ENCODE measurements around the gene ARHGEF39. TPM values are rescaled to one million over a fixed set of nuclear protein-coding genes. Genes with fewer than 3 reads are reported as not detected.
A peak's percentile ranks its signal among the peaks of the same experiment; 100 is the strongest.

ARHGEF39 gene
- total RNA-seq, 1 donor from 2014 or later, result 1.6 TPM

GRCh38 chr9:35688558-35689541 is 23.9 kb upstream of the ARHGEF39 start:
- Mint-ChIP-seq H3K4me3 (ENCODE audit: unreplicated experiment) (peak overlapping the region; percentile 86), H3K4me1 (ENCODE audit: unreplicated experiment) (peaks cover 61% of the 10 kb centered on the region), H3K36me3 (ENCODE audit: unreplicated experiment) (peaks cover 13% of the 10 kb centered on the region), H3K9me3 (ENCODE audit: unreplicated experiment) (no peaks in the 10 kb centered on the region), H3K27ac (ENCODE audit: unreplicated experiment) (peak overlapping the region; percentile 96), H3K27me3 (ENCODE audit: unreplicated experiment) (no peaks in the 10 kb centered on the region)
- no peak for TF ChIP-seq CTCF (IDR thresholded peaks at IDR 0.05)
- no peak for DNase-seq (ENCODE audit: extremely low spot score, unreplicated experiment)

- peaks cover 68% of the 10 kb centered on the region for H3K4me1 Mint-ChIP-seq (ENCODE audit: unreplicated experiment)
- H3K36me3 Mint-ChIP-seq (ENCODE audit: unreplicated experiment), result peaks cover 19% of the 10 kb centered on the region
- H3K27ac Mint-ChIP-seq (ENCODE audit: unreplicated experiment), result peak overlapping the region; percentile 96
- TF ChIP-seq CTCF (IDR thresholded peaks at IDR 0.05), result no peak
- peak overlapping the region; percentile 86 for H3K4me3 Mint-ChIP-seq (ENCODE audit: unreplicated experiment)
- DNase-seq (ENCODE audit: extremely low spot score, unreplicated experiment), result no peak
- H3K27me3 Mint-ChIP-seq (ENCODE audit: unreplicated experiment), result no peaks in the 10 kb centered on the region
- H3K9me3 Mint-ChIP-seq (ENCODE audit: unreplicated experiment), result no peaks in the 10 kb centered on the region
Measured at GRCh38 chr9:35687972-35688557, 23.1 kb upstream of the ARHGEF39 start.

GRCh38 chr9:35687306-35687705 is 22.3 kb upstream of the ARHGEF39 start:
- no peak for TF ChIP-seq CTCF (IDR thresholded peaks at IDR 0.05)
- H3K27ac Mint-ChIP-seq (ENCODE audit: unreplicated experiment), result peak overlapping the region; percentile 96
- peak overlapping the region; percentile 57 for H3K4me3 Mint-ChIP-seq (ENCODE audit: unreplicated experiment)
- no peak for DNase-seq (ENCODE audit: extremely low spot score, unreplicated experiment)
- peaks cover 74% of the 10 kb centered on the region for H3K4me1 Mint-ChIP-seq (ENCODE audit: unreplicated experiment)
- no peaks in the 10 kb centered on the region for H3K9me3 Mint-ChIP-seq (ENCODE audit: unreplicated experiment)
- no peaks in the 10 kb centered on the region for H3K27me3 Mint-ChIP-seq (ENCODE audit: unreplicated experiment)
- peaks cover 25% of the 10 kb centered on the region for H3K36me3 Mint-ChIP-seq (ENCODE audit: unreplicated experiment)

GRCh38 chr9:35686222-35687203 is 21.5 kb upstream of the ARHGEF39 start:
- peak; percentile 89 for DNase-seq (ENCODE audit: extremely low spot score, unreplicated experiment)
- Mint-ChIP-seq H3K27me3 (ENCODE audit: unreplicated experiment) (no peaks in the 10 kb centered on the region), H3K27ac (ENCODE audit: unreplicated experiment) (peak overlapping the region; percentile 96), H3K36me3 (ENCODE audit: unreplicated experiment) (peaks cover 32% of the 10 kb centered on the region), H3K4me3 (ENCODE audit: unreplicated experiment) (peak overlapping the region; percentile 57), H3K9me3 (ENCODE audit: unreplicated experiment) (no peaks in the 10 kb centered on the region), H3K4me1 (ENCODE audit: unreplicated experiment) (peaks cover 77% of the 10 kb centered on the region)
- TF ChIP-seq CTCF (IDR thresholded peaks at IDR 0.05), result no peak
